Tibial artery (tissue), 4 donors: ENCODE results near the gene ANKRD55.
"Not testable (repeated sequence)": the region's sequence is repeated elsewhere in the genome, so short reads cannot be mapped to it uniquely, and the experiment has no call there.

Experiments used
- DNase-seq, 2 donors: peaks; one replicate each; pipeline ENCODE4 v3.0.0-alpha.2; 2019
- H3K27ac ChIP-seq, 2 donors: fragments of 200-600 bp; sonication (generic) in 1 of 2; 1 replicate in 1 of 2; 2 replicates in 1 of 2; pipeline ENCODE4 v1.5.1; 2018 to 2019; ENCODE audit warnings: mild to moderate bottlenecking in 1 of 2
- H3K27me3 ChIP-seq, 2 donors: fragments of 200-600 bp; sonication (generic) in 1 of 2; one replicate each; pipeline versions ENCODE4 v1.5.1 to v1.6.0; 2016 to 2019
- H3K36me3 ChIP-seq, 3 donors: fragments of 200-600 bp; sonication (generic) in 2 of 3; one replicate each; pipeline ENCODE4 v1.5.1; 2016 to 2019; ENCODE audit warnings: mild to moderate bottlenecking in 2 of 3
- H3K4me1 ChIP-seq, 4 donors: fragments of 200-600 bp; sonication (generic) in 2 of 4; 1 replicate in 3 of 4; 2 replicates in 1 of 4; pipeline ENCODE4 v1.5.1; 2016 to 2019
- H3K4me3 ChIP-seq, 2 donors: fragments of 200-600 bp; sonication (generic) in 1 of 2; 1 replicate in 1 of 2; 2 replicates in 1 of 2; pipeline ENCODE4 v1.5.1; 2018 to 2019; ENCODE audit warnings: mild to moderate bottlenecking in 2 of 2
- H3K9me3 ChIP-seq, 3 donors: fragments of 200-600 bp; sonication (generic) in 1 of 3; one replicate each; pipeline ENCODE4 v1.5.1; 2016 to 2019
- intact Hi-C: fragments of 100-400 bp; cut with DNase I; formaldehyde crosslinking; loops from one replicate; pipeline ENCODE4 v1.15.0; 2023; ENCODE audit warnings: low total_unique reads
- TF ChIP-seq, protein P1 (sequence below), 2 experiments: fragments of 200-600 bp in 1 of 2; fragments of 450-650 bp in 1 of 2; IDR thresholded peaks; one replicate each; pipeline ENCODE4 v1.5.1; 2017 to 2019; ENCODE audit warnings: antibody characterized with exemption in 2 of 2, mild to moderate bottlenecking in 1 of 2, moderate library complexity in 1 of 2

Gene ANKRD55

DNA sequence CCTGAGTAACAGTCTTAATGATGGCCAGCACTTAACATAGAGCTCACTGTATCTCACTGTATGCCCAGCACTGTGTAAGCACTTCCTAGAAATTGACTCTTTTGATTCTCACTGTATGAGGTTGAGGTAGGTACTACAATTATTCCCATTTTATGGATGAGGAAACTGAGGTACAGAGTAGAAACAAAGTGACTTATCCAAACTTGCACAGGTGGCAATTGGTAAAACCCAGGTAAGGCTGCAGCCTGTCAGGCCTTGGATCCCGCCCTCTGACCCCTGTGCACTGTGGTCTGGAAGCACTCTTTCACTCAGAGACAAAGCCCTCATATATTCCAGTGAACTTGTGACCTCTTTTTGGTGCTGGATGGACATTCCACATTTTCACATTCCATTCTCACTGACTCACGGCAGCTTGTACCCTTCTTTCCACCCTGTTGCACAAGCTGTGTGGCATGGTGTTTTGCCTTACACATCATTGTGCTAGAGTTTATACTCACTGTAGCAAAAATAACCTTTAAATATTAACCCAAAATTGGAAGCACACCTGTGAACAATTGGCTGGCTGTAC lies 21.7 kb downstream of the ANKRD55 start:
- TF ChIP-seq, protein P1, sequence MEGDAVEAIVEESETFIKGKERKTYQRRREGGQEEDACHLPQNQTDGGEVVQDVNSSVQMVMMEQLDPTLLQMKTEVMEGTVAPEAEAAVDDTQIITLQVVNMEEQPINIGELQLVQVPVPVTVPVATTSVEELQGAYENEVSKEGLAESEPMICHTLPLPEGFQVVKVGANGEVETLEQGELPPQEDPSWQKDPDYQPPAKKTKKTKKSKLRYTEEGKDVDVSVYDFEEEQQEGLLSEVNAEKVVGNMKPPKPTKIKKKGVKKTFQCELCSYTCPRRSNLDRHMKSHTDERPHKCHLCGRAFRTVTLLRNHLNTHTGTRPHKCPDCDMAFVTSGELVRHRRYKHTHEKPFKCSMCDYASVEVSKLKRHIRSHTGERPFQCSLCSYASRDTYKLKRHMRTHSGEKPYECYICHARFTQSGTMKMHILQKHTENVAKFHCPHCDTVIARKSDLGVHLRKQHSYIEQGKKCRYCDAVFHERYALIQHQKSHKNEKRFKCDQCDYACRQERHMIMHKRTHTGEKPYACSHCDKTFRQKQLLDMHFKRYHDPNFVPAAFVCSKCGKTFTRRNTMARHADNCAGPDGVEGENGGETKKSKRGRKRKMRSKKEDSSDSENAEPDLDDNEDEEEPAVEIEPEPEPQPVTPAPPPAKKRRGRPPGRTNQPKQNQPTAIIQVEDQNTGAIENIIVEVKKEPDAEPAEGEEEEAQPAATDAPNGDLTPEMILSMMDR (IDR thresholded peaks at IDR 0.05), result no peak
- Histone ChIP-seq H3K4me3 (no peak overlapping the region), H3K4me1 (peaks cover 0 to 11% (median 0%) of the 10 kb centered on the region in 4 donors), H3K36me3 (no peaks in the 10 kb centered on the region), H3K27ac (no peak overlapping the region), H3K9me3 (peaks cover 0 to 2% (median 0%) of the 10 kb centered on the region in 3 donors), H3K27me3 (no peaks in the 10 kb centered on the region)
- intact Hi-C loops, result no loop called here
- no peak for DNase-seq

- Histone ChIP-seq H3K9me3 (no peaks in the 10 kb centered on the region), H3K27me3 (no peaks in the 10 kb centered on the region), H3K4me3 (no peak overlapping the region), H3K36me3 (no peaks in the 10 kb centered on the region), H3K27ac (no peak overlapping the region), H3K4me1 (peaks cover 0 to 16% (median 0%) of the 10 kb centered on the region in 4 donors)
- intact Hi-C loops, result loop anchor here (10.0 kb wide), 2 partner anchors 234 to 274 kb away; no protein-coding TSS in a partner anchor
- no peak for DNase-seq
- TF ChIP-seq, protein P1 (IDR thresholded peaks at IDR 0.05), result no peak
Observed at GRCh38 chr5:56208681-56209080, 24.4 kb downstream of the ANKRD55 start.

GRCh38 chr5:56207537-56207936 lies 25.6 kb downstream of the ANKRD55 start:
- no peaks in the 10 kb centered on the region for H3K27me3 ChIP-seq
- intact Hi-C loops, result loop anchor here (10.0 kb wide), 2 partner anchors 233 to 273 kb away; no protein-coding TSS in a partner anchor
- H3K9me3 ChIP-seq, result no peaks in the 10 kb centered on the region

GRCh38 chr5:56206126-56206910 lies 26.8 kb downstream of the ANKRD55 start:
- no peaks in the 10 kb centered on the region for H3K36me3 ChIP-seq
- TF ChIP-seq, protein P1 (IDR thresholded peaks at IDR 0.05), result no peak
- no peak overlapping the region for H3K27ac ChIP-seq
- H3K4me3 ChIP-seq, result no peak overlapping the region
- no peak for DNase-seq
- H3K27me3 ChIP-seq, result no peaks in the 10 kb centered on the region
- H3K4me1 ChIP-seq, result peaks cover 0 to 7% (median 0%) of the 10 kb centered on the region in 4 donors
- intact Hi-C loops, result loop anchor here (10.0 kb wide), 2 partner anchors 232 to 272 kb away; no protein-coding TSS in a partner anchor
- no peaks in the 10 kb centered on the region for H3K9me3 ChIP-seq

More at GRCh38 chr5:56207537-56207936, 25.6 kb downstream of the ANKRD55 start:
- Histone ChIP-seq H3K27ac (no peak overlapping the region), H3K36me3 (no peaks in the 10 kb centered on the region), H3K4me1 (peaks cover 0 to 16% (median 0%) of the 10 kb centered on the region in 4 donors), H3K4me3 (no peak overlapping the region)
- TF ChIP-seq, protein P1 (IDR thresholded peaks at IDR 0.05), result no peak
- DNase-seq, result no peak

- H3K36me3 ChIP-seq, H3K4me3 ChIP-seq, H3K27me3 ChIP-seq, H3K9me3 ChIP-seq, H3K4me1 ChIP-seq, DNase-seq, H3K27ac ChIP-seq: not testable (repeated sequence)
- intact Hi-C loops, result loop anchor here (10.0 kb wide), 2 partner anchors 229 to 269 kb away; no protein-coding TSS in a partner anchor
Observed at GRCh38 chr5:56203936-56204335, 29.2 kb downstream of the ANKRD55 start.

- Histone ChIP-seq H3K27ac (no peak overlapping the region), H3K36me3 (no peaks in the 10 kb centered on the region), H3K27me3 (no peaks in the 10 kb centered on the region), H3K9me3 (no peaks in the 10 kb centered on the region), H3K4me1 (peaks cover 0 to 4% (median 0%) of the 10 kb centered on the region in 4 donors), H3K4me3 (no peak overlapping the region)
- TF ChIP-seq, protein P1 (IDR thresholded peaks at IDR 0.05), result no peak
- intact Hi-C loops, result loop anchor here (10.0 kb wide), 2 partner anchors 228 to 268 kb away; no protein-coding TSS in a partner anchor
- no peak for DNase-seq
Observed at GRCh38 chr5:56202483-56202882, 30.6 kb downstream of the ANKRD55 start.

GRCh38 chr5:56201762-56202261 lies 31.3 kb downstream of the ANKRD55 start:
- not testable (repeated sequence) for H3K9me3 ChIP-seq, H3K36me3 ChIP-seq, H3K27ac ChIP-seq, H3K4me3 ChIP-seq, DNase-seq, H3K4me1 ChIP-seq, H3K27me3 ChIP-seq
- intact Hi-C loops, result loop anchor here (10.0 kb wide), 2 partner anchors 227 to 267 kb away; no protein-coding TSS in a partner anchor
